Mesodermal cell (in vitro differentiated cells): Measurements from ENCODE around the gene MAN2C1.

Experiments used
- H3K27ac ChIP-seq: 2 replicates; pipeline ENCODE4 v1.7.0; 2013; ENCODE audit warnings: mild to moderate bottlenecking, low read depth, low read length, moderate library complexity; ENCODE audit not compliant: severe bottlenecking
- H3K36me3 ChIP-seq: 2 replicates; pipeline ENCODE4 v1.7.1; 2013; ENCODE audit warnings: mild to moderate bottlenecking, low read length, moderate library complexity; ENCODE audit not compliant: control insufficient read depth, insufficient read depth
- H3K4me1 ChIP-seq: one replicate; pipeline ENCODE4 v1.7.1; 2013; ENCODE audit warnings: mild to moderate bottlenecking, low read length; ENCODE audit not compliant: insufficient read depth, control insufficient read depth, poor library complexity, severe bottlenecking
- H3K4me3 ChIP-seq: 2 replicates; pipeline ENCODE4 v1.7.0; 2013; ENCODE audit warnings: low read length, control low read depth, mild to moderate bottlenecking; ENCODE audit not compliant: insufficient read depth, poor library complexity, severe bottlenecking; ENCODE audit errors: extremely low read depth
- H3K9me3 ChIP-seq: 2 replicates; pipeline ENCODE4 v1.7.1; 2013; ENCODE audit warnings: mild to moderate bottlenecking, low read length, moderate library complexity; ENCODE audit not compliant: control insufficient read depth
- WGBS, 2 experiments: methylation state at CpG; one replicate each; pipeline ENCODE4 v1.1.5; 2013; ENCODE audit warnings: missing lambda C conversion rate in 2 of 2; ENCODE audit not compliant: insufficient coverage in 2 of 2; 5-methylcytosine and 5-hydroxymethylcytosine counted together

MAN2C1 gene

GRCh38 chr15:75306188-75306587, 62.2 kb downstream of the MAN2C1 start:
- Histone ChIP-seq H3K9me3 (no peaks in the 10 kb centered on the region), H3K27ac (no peak overlapping the region), H3K4me1 (no peaks in the 10 kb centered on the region), H3K36me3 (no peaks in the 10 kb centered on the region), H3K4me3 (no peak overlapping the region)
- no CpG with 5 or more reads among the region's 3 CpGs for WGBS, 2 experiments
